ENCODE measurements around the gene STAC. TPM values are rescaled to one million over a fixed set of nuclear protein-coding genes. Genes with fewer than 3 reads are reported as not detected.

Gene STAC
- total and polyA plus RNA-seq, 12 donors = 0.13 to 1.5 (median 0.42) TPM

GRCh38 chr3:36482256-36482655 lies 102.0 kb downstream of the STAC start:
- Histone ChIP-seq H3K27ac (no peak overlapping the region), H3K36me3 (no peaks in the 10 kb centered on the region), H3K4me3 (no peak overlapping the region), H3K27me3 (no peaks in the 10 kb centered on the region), H3K9me3 (peaks cover 0 to 14% (median 0%) of the 10 kb centered on the region in 11 donors), H3K4me1 (no peaks in the 10 kb centered on the region)
- DNase-seq (no peak), ATAC-seq (no peak)
- TF ChIP-seq CTCF (IDR thresholded peaks at IDR 0.05) = no peak
- 86 to 87% methylated on average over 4 of the region's 4 CpGs for WGBS, 2 donors
- intact Hi-C loops (cut with DNase I) = no loop called here

DNA sequence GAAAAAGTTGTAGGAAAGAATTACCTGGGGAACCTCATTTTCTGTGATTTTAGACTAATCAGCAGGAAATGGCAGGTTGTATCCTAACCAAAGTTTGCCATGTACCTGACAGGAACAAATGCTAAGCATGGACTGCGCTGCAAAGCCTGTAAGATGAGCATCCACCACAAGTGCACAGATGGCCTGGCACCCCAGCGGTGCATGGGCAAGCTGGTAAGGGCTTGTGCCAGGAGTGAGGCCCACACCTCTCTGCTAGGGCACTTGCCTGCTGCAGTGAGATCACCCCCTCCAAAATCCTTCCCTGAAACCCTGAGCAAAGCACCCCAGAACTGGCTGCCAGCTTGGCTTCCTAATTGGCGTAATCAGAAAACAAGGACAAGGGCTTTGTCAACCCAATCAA lies 102.6 kb downstream of the STAC start:
- WGBS, 2 donors = 93 to 96% methylated on average over 3 of the region's 3 CpGs
- ATAC-seq (no peak), DNase-seq (no peak)
- intact Hi-C loops (cut with DNase I) = no loop called here
- TF ChIP-seq CTCF (IDR thresholded peaks at IDR 0.05) = no peak
- Histone ChIP-seq H3K27me3 (no peaks in the 10 kb centered on the region), H3K36me3 (no peaks in the 10 kb centered on the region), H3K27ac (no peak overlapping the region), H3K4me3 (no peak overlapping the region), H3K9me3 (peaks cover 0 to 14% (median 0%) of the 10 kb centered on the region in 11 donors), H3K4me1 (no peaks in the 10 kb centered on the region)

- no peak overlapping the region for H3K27ac ChIP-seq
- peaks cover 0 to 11% (median 0%) of the 10 kb centered on the region in 11 donors for H3K9me3 ChIP-seq
- WGBS, 2 donors = 93 to 94% methylated on average over 5 of the region's 5 CpGs
- intact Hi-C loops (cut with DNase I) = no loop called here
- no peaks in the 10 kb centered on the region for H3K4me1 ChIP-seq
- no peaks in the 10 kb centered on the region for H3K36me3 ChIP-seq
- ATAC-seq (no peak), DNase-seq (no peak)
- H3K4me3 ChIP-seq = no peak overlapping the region
- TF ChIP-seq CTCF (IDR thresholded peaks at IDR 0.05) = no peak
- no peaks in the 10 kb centered on the region for H3K27me3 ChIP-seq
These were observed 103.4 kb downstream of the STAC start for GRCh38 chr3:36483709-36484108.

DNA sequence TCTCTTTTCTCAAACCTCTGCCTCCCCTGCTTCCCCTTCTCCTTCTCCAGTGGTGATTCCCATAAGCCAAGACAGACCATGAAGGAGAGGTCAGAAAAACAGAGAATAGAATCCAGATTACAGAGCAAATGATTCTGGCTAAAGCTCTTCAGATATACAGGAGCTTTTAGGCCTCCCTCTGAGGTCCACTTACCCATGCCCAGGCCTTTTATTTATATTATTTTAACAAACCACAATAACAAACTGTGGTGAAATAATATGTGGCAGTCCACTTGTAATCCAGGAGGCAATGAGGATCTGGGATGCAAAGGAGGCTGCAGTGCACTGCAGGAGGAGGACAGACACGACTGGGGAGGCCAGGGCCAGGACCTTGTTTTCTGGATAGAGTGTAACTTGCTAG lies 104.1 kb downstream of the STAC start:
- H3K27me3 ChIP-seq = no peaks in the 10 kb centered on the region
- 56 to 78% methylated on average over 1 of the region's 1 CpG for WGBS, 2 donors
- intact Hi-C loops (cut with DNase I) = no loop called here

More for the DNA sequence above, 104.1 kb downstream of the STAC start:
- no peak for TF ChIP-seq CTCF (IDR thresholded peaks at IDR 0.05)
- DNase-seq = no peak
- Histone ChIP-seq H3K36me3 (no peaks in the 10 kb centered on the region), H3K9me3 (peaks cover 0 to 4% (median 0%) of the 10 kb centered on the region in 11 donors), H3K27ac (no peak overlapping the region), H3K4me3 (no peak overlapping the region), H3K4me1 (no peaks in the 10 kb centered on the region)
- ATAC-seq = no peak
